ENCODE results near the gene TAP2. TPM values are rescaled to one million over a fixed set of nuclear protein-coding genes. Genes with fewer than 3 reads are reported as not detected.
A peak's percentile ranks its signal among the peaks of the same experiment; 100 is the strongest.

The TAP2 gene
- total RNA-seq, 2 donors from 2014 or later, result 7.1 to 15.8 TPM

DNA sequence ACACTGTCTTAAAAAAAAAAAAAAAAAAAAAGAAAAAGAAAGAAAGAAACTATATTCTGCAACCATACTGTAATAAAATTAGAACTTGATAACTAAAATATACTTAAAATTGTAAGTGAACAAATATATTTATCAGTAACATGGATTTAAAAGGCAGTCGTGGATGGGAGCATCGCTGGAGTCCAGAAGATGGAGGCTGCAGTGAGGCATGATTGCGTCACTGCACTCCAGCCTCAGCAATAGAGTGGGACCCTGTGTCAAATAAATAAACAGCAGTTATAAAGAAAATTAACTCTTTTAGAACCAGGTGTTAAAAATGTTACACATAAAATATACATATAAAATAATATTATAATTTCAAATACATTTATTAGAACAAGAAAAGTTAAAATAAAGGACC, 24.2 kb upstream of the TAP2 start:
- no peak overlapping the region for H3K4me3 ChIP-seq
- no peaks in the 10 kb centered on the region for H3K4me1 ChIP-seq (replicated peaks)
- H3K27me3 ChIP-seq (replicated peaks; ENCODE audit: insufficient read depth), result no peaks in the 10 kb centered on the region
- H3K36me3 ChIP-seq, result no peaks in the 10 kb centered on the region
- 79% methylated on average over 3 of the region's 3 CpGs for WGBS
- TF ChIP-seq POLR2A (IDR thresholded peaks at IDR 0.05), result no peak
- no peak for TF ChIP-seq POLR2AphosphoS5 (IDR thresholded peaks at IDR 0.05)
- TF ChIP-seq CTCF (IDR thresholded peaks at IDR 0.05), result no peak
- H3K9me3 ChIP-seq, result no peaks in the 10 kb centered on the region
- intact Hi-C loops (cut with DNase I), result loop anchor here (10.0 kb wide), 1 partner anchor 448 kb away; no protein-coding TSS in a partner anchor
- H3K27ac ChIP-seq, result no peak overlapping the region
- DNase-seq (ENCODE audit: low spot score), result no peak

- peak overlapping the region in 1 of 2 donors; percentile 9 for H3K27ac ChIP-seq
- WGBS, result 91% methylated on average over 1 of the region's 1 CpG
- intact Hi-C loops (cut with DNase I), result loop anchor here (10.0 kb wide), 1 partner anchor 446 kb away; no protein-coding TSS in a partner anchor
These were observed 22.1 kb upstream of the TAP2 start for GRCh38 chr6:32860674-32861073.

DNA sequence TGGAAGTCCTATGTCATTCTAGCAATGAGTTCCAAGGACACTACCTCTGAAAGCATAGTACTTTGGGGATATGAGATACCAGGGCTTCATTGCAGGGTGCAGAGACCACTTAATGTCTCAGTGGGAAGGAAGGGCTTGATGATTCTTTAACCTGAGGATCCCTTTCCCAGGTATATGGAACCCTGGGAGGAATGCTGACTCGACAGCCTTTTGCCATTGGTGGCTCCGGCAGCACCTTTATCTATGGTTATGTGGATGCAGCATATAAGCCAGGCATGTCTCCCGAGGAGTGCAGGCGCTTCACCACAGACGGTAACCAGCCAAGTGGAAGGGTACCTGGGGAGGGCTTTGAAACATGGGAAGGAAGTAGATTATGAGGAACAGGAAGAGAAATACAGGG, 19.7 kb upstream of the TAP2 start:
- intact Hi-C loops (cut with DNase I), result no loop called here
- 82% methylated on average over 5 of the region's 5 CpGs for WGBS

More at GRCh38 chr6:32860674-32861073, 22.1 kb upstream of the TAP2 start:
- DNase-seq (ENCODE audit: low spot score), result no peak
- H3K27me3 ChIP-seq (replicated peaks; ENCODE audit: insufficient read depth), result no peaks in the 10 kb centered on the region
- no peaks in the 10 kb centered on the region for H3K4me1 ChIP-seq (replicated peaks)
- H3K4me3 ChIP-seq, result no peak overlapping the region
- TF ChIP-seq CTCF (IDR thresholded peaks at IDR 0.05) (no peak), POLR2A (IDR thresholded peaks at IDR 0.05) (no peak)
- H3K36me3 ChIP-seq, result no peaks in the 10 kb centered on the region
- no peaks in the 10 kb centered on the region for H3K9me3 ChIP-seq

GRCh38 chr6:32857156-32857891, 18.8 kb upstream of the TAP2 start:
- DNase-seq (ENCODE audit: low spot score), result no peak
- Histone ChIP-seq H3K4me1 (replicated peaks) (peaks cover 5% of the 10 kb centered on the region), H3K36me3 (no peaks in the 10 kb centered on the region), H3K4me3 (no peak overlapping the region), H3K27ac (no peak overlapping the region), H3K9me3 (no peaks in the 10 kb centered on the region), H3K27me3 (replicated peaks; ENCODE audit: insufficient read depth) (no peaks in the 10 kb centered on the region)
- intact Hi-C loops (cut with DNase I), result no loop called here
- WGBS, result 89% methylated on average over 14 of the region's 14 CpGs
- no peak for TF ChIP-seq POLR2A (IDR thresholded peaks at IDR 0.05)
- TF ChIP-seq CTCF (IDR thresholded peaks at IDR 0.05), result no peak
- TF ChIP-seq POLR2AphosphoS5 (IDR thresholded peaks at IDR 0.05), result no peak

More for the DNA sequence above, 19.7 kb upstream of the TAP2 start:
- H3K4me1 ChIP-seq (replicated peaks), result peaks cover 3% of the 10 kb centered on the region
- TF ChIP-seq POLR2AphosphoS5 (IDR thresholded peaks at IDR 0.05), result no peak
- no peak for TF ChIP-seq POLR2A (IDR thresholded peaks at IDR 0.05)
- TF ChIP-seq CTCF (IDR thresholded peaks at IDR 0.05), result no peak
- no peaks in the 10 kb centered on the region for H3K36me3 ChIP-seq
- no peak overlapping the region for H3K27ac ChIP-seq
- no peak overlapping the region for H3K4me3 ChIP-seq
- H3K9me3 ChIP-seq, result no peaks in the 10 kb centered on the region
- no peak for DNase-seq (ENCODE audit: low spot score)
- H3K27me3 ChIP-seq (replicated peaks; ENCODE audit: insufficient read depth), result no peaks in the 10 kb centered on the region

Measured in prostate gland (tissue), 2 donors.